ENCODE data around the gene RAD51B.

RAD51B gene

GRCh38 chr14:68547305-68548193 is 728.0 kb downstream of the RAD51B start:
- DNase-seq: no peak

GRCh38 chr14:68548194-68549076 is 728.9 kb downstream of the RAD51B start:
- DNase-seq: no peak

- DNase-seq: no peak
Observed at GRCh38 chr14:68550338-68550715, 730.7 kb downstream of the RAD51B start.

GRCh38 chr14:68551045-68551683 is 731.6 kb downstream of the RAD51B start:
- no peak for DNase-seq

GRCh38 chr14:68552075-68552474 is 732.5 kb downstream of the RAD51B start:
- DNase-seq: no peak

GRCh38 chr14:68552602-68553001 is 733.0 kb downstream of the RAD51B start:
- DNase-seq: no peak

GRCh38 chr14:68553311-68553710 is 733.7 kb downstream of the RAD51B start:
- DNase-seq: no peak

- DNase-seq: no peak
Observed at GRCh38 chr14:68554231-68554630, 734.7 kb downstream of the RAD51B start.

GRCh38 chr14:68556253-68556652 is 736.7 kb downstream of the RAD51B start:
- DNase-seq: no peak

- DNase-seq: no peak
Observed at GRCh38 chr14:68557648-68558047, 738.1 kb downstream of the RAD51B start.

GRCh38 chr14:68558096-68558495 is 738.5 kb downstream of the RAD51B start:
- no peak for DNase-seq

- no peak for DNase-seq
Observed at GRCh38 chr14:68559949-68560348, 740.4 kb downstream of the RAD51B start.

GRCh38 chr14:68561531-68562007 is 742.0 kb downstream of the RAD51B start:
- DNase-seq: no peak

GRCh38 chr14:68562911-68563250 is 743.3 kb downstream of the RAD51B start:
- no peak for DNase-seq

- DNase-seq: no peak
Observed at GRCh38 chr14:68563251-68564131, 743.9 kb downstream of the RAD51B start.

- DNase-seq: no peak
Observed at GRCh38 chr14:68564191-68564825, 744.7 kb downstream of the RAD51B start.

- DNase-seq: no peak
Observed at GRCh38 chr14:68564826-68565759, 745.5 kb downstream of the RAD51B start.

- no peak for DNase-seq
Observed at GRCh38 chr14:68566075-68566474, 746.5 kb downstream of the RAD51B start.

- no peak for DNase-seq
Observed at GRCh38 chr14:68568907-68569897, 749.6 kb downstream of the RAD51B start.

All from activated T-cell treated with anti-CD3 and anti-CD28 coated beads for 4 hours (primary cell).